Muscle layer of colon (tissue), 2 donors: ENCODE results near the gene OR2A42.
"Not testable (repeated sequence)": the region's sequence is repeated elsewhere in the genome, so short reads cannot be mapped to it uniquely, and the experiment has no call there.

Experiments
- H3K27ac ChIP-seq: one replicate; pipeline ENCODE4 v1.7.0; 2013; ENCODE audit warnings: low read depth, mild to moderate bottlenecking, low read length, moderate library complexity
- H3K27me3 ChIP-seq, 2 donors: one replicate each; pipeline ENCODE4 v1.7.0; 2013; ENCODE audit warnings: low read length in 2 of 2, mild to moderate bottlenecking in 2 of 2; ENCODE audit not compliant: insufficient read depth in 2 of 2, control insufficient read depth in 1 of 2
- H3K36me3 ChIP-seq: one replicate; pipeline ENCODE4 v1.7.0; 2013; ENCODE audit warnings: mild to moderate bottlenecking, low read length; ENCODE audit not compliant: insufficient read depth
- H3K4me1 ChIP-seq: one replicate; pipeline ENCODE4 v1.7.0; 2013; ENCODE audit warnings: mild to moderate bottlenecking, low read length; ENCODE audit not compliant: insufficient read depth
- H3K4me3 ChIP-seq, 2 donors: one replicate each; pipeline ENCODE4 v1.7.0; 2013; ENCODE audit warnings: low read length in 2 of 2, low read depth in 1 of 2, mild to moderate bottlenecking in 1 of 2, moderate library complexity in 1 of 2
- H3K9ac ChIP-seq: one replicate; pipeline ENCODE4 v1.7.0; 2013; ENCODE audit warnings: low read length
- H3K9me3 ChIP-seq: one replicate; pipeline ENCODE4 v1.7.0; 2013; ENCODE audit warnings: mild to moderate bottlenecking, low read length
- donor health status: abdominal sarcoma.
- donor health status: Adenocarcinoma of cecum.

The OR2A42 gene

DNA sequence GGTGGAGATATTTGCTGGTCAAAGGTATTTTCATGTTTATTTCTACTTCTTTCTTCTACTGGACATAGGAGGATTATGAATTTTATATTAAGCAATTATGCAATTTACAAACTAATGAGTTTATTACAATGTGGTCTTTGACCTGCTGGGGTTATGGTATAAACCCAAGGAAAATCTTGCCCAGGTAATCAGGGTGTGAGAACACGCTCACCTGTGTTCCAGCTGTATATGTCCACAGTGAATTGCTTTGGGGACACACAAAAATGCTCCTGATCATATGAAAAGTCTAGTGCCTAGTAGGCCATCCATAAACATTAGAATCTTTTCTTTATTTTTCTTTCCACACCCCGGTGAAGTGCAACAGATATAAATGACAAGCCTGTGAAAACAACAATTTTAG lies at the start of gene OR2A42:
TSS of gene OR2A42 (minus strand) at position 241 of the 400 bp plus-strand sequence. CDS start 6,762 bp downstream, outside the sequence.
- not testable (repeated sequence) for H3K4me1 ChIP-seq, H3K36me3 ChIP-seq, H3K27me3 ChIP-seq, H3K4me3 ChIP-seq, H3K9me3 ChIP-seq, H3K9ac ChIP-seq, H3K27ac ChIP-seq

DNA sequence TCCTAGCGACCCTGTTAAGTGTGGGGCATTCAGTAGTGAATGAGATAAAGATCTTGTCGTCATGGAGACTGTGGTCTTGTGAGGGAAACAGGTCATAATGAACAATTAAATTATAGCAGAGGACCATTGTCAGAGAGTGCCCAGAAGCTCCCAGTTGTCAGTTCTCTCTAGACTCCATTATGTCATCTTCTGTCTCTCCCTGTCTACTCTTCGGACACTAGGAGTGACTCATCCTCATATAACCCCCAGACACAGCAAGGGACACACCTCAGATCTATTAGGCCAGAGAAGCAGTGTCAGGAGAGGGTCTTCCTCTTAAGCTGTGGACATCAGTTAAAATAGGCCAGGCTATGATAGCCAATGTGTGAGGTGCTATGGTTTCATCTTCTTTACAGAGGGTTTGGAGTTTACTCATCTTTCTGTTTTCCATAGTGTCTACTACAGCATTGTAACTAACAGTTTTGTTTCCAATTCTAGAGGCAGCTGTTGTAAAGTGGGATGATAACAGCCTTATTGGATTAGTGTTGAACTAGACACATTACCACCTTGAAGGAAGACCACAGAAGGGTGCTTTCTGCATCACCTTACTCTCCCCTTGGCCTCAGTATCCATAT lies 47.9 kb upstream of the OR2A42 start:
- H3K4me1 ChIP-seq, H3K9ac ChIP-seq, H3K9me3 ChIP-seq, H3K27me3 ChIP-seq, H3K36me3 ChIP-seq, H3K4me3 ChIP-seq, H3K27ac ChIP-seq: not testable (repeated sequence)

- not testable (repeated sequence) for H3K4me3 ChIP-seq, H3K27ac ChIP-seq, H3K27me3 ChIP-seq, H3K9me3 ChIP-seq, H3K36me3 ChIP-seq, H3K4me1 ChIP-seq, H3K9ac ChIP-seq
Measured at GRCh38 chr7:144283716-144284115, 44.3 kb upstream of the OR2A42 start.

DNA sequence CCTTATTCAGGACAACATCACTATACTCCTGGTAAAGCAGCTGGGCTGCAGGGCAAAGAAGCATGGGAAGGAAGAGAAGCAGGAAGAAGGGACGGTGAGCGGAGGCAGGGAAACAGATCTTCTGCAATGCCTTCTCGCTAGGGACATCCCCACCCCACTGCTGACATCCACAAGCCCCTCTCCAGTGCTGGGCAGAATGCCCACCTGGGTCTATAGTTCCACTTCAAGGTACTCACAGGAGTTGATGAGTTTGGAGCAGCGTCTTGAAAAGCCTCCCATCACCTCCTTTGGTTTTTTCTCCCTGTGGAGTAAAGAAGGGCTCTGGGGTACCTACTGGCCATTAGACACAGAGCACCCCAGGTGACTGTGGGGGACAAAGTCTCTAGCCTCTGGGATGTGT lies 43.1 kb upstream of the OR2A42 start:
- H3K36me3 ChIP-seq, H3K27ac ChIP-seq, H3K4me1 ChIP-seq, H3K4me3 ChIP-seq, H3K9ac ChIP-seq, H3K9me3 ChIP-seq, H3K27me3 ChIP-seq: not testable (repeated sequence)

GRCh38 chr7:144281981-144282380 lies 42.6 kb upstream of the OR2A42 start:
- not testable (repeated sequence) for H3K27me3 ChIP-seq, H3K9ac ChIP-seq, H3K9me3 ChIP-seq, H3K27ac ChIP-seq, H3K36me3 ChIP-seq, H3K4me3 ChIP-seq, H3K4me1 ChIP-seq

GRCh38 chr7:144280010-144280409 lies 40.6 kb upstream of the OR2A42 start:
- not testable (repeated sequence) for H3K36me3 ChIP-seq, H3K4me1 ChIP-seq, H3K9me3 ChIP-seq, H3K4me3 ChIP-seq, H3K27ac ChIP-seq, H3K27me3 ChIP-seq, H3K9ac ChIP-seq

DNA sequence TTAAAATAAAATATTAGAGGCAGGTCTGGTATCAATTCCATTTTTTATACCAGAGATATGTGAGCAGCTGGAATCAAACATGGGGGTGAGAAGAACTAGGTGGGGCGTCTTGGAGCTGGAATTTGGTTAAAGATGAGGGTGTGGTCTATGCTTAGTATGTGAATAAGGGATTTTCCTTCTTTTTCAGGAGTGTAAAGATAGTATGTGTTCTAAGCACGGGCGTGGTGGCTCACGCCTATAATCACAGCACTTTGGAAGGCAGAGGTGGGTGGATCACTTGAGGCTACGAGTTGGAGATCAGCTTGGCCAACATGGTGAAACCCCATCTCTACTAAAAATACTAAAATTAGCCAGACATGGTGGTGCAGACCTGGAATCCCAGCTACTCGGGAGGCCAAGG lies 35.9 kb upstream of the OR2A42 start:
- not testable (repeated sequence) for H3K4me3 ChIP-seq, H3K9me3 ChIP-seq, H3K9ac ChIP-seq, H3K36me3 ChIP-seq, H3K27me3 ChIP-seq, H3K4me1 ChIP-seq, H3K27ac ChIP-seq

DNA sequence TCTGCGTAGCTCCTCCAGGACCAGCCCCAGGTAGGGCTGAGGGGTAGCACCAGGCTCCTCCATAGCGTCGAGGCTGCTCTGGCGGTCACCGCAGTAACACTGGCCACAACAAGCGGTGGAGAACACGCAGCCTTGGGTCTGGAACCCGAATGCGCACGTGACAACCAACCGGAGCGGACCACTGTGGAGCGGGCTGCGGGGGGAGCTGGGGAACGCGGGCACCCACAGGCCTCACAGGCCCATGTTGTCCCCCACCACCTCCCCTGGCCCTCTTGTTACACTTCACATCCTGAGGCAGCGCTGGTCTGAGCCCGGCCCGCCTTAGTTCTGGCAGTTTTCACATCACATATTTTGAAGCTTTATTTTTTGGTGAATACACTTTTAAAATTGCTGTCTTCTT lies 29.8 kb upstream of the OR2A42 start, which contains the start of gene CTAGE8:
TSS of gene CTAGE8 (minus strand) at position 101 of the 400 bp plus-strand sequence. CDS start at position 63, 38 bp downstream.
- H3K27me3 ChIP-seq, H3K4me1 ChIP-seq, H3K36me3 ChIP-seq, H3K9ac ChIP-seq, H3K9me3 ChIP-seq, H3K4me3 ChIP-seq, H3K27ac ChIP-seq: not testable (repeated sequence)

DNA sequence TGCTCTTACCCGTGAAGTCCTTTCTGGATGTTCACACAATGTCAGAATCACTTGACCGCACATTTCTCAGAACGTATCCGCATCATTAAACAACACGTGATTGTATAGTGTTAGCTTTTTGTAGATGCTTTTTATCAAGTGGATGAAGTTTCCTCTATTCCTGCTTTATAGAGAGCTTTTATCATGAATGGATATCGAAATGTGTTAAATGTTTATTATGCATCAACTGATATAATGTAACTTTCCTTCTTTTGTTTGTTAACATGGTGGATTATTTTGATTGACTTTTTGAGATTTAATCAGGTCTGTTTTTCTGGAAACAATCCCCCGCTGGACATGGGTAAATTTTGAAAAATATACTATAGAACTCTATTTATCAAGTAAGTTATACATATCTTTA lies 25.3 kb upstream of the OR2A42 start, which contains the start of gene OR2A7:
TSS of gene OR2A7 (minus strand) at position 101 of the 400 bp plus-strand sequence. CDS start 5,164 bp downstream, outside the sequence.
- not testable (repeated sequence) for H3K36me3 ChIP-seq, H3K9me3 ChIP-seq, H3K9ac ChIP-seq, H3K4me1 ChIP-seq, H3K27ac ChIP-seq, H3K27me3 ChIP-seq, H3K4me3 ChIP-seq

- H3K9me3 ChIP-seq, H3K9ac ChIP-seq, H3K27ac ChIP-seq, H3K36me3 ChIP-seq, H3K4me3 ChIP-seq, H3K27me3 ChIP-seq, H3K4me1 ChIP-seq: not testable (repeated sequence)
Measured at GRCh38 chr7:144262128-144262527, 22.7 kb upstream of the OR2A42 start.

DNA sequence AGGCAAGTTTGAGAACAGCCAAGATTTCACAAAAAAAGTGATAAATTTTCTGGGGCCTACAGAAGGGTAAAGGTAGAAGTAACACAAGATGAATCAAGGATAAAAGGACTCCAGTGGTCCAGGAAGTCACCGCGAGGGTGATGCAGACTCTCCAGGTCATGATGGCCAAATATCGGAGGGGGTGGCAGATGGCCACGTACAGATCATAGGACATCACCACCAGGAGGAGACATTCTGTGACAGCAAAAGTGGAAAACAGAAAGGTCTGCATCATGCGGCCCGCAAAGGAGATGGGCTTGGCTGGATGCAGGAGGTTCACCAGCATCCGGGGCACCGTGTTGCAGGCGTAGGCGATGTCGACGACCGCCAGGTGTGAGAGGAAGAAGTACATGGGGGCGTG lies 19.7 kb upstream of the OR2A42 start:
- H3K4me1 ChIP-seq, H3K27me3 ChIP-seq, H3K9me3 ChIP-seq, H3K4me3 ChIP-seq, H3K36me3 ChIP-seq, H3K27ac ChIP-seq, H3K9ac ChIP-seq: not testable (repeated sequence)

DNA sequence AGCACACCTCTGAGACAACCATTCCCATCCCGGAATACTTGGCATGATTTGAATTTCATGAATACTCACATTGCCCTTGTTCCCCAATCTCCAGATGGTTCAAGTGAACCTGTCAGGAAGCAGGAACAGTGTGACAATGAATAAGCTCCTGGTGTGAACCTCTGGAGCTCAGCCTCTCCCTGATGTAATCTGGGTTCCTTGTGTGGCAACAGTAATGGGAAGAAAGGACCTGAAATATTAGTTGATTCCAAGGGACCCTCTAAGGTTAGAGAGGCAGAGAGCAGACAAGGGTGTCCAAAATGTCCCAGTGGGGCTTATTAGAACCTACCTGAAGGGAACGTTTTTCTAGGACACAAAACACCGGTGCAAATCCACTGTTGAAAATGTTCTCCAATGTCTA lies 16.7 kb upstream of the OR2A42 start:
- Histone ChIP-seq H3K27ac (no peak overlapping the region), H3K36me3 (no peaks in the 10 kb centered on the region), H3K4me3 (no peak overlapping the region), H3K9ac (no peak overlapping the region), H3K9me3 (no peaks in the 10 kb centered on the region), H3K27me3 (no peaks in the 10 kb centered on the region), H3K4me1 (no peaks in the 10 kb centered on the region)
